HG03460 (cell line): ENCODE data around the gene LGALS4.
"Not testable (repeated sequence)": the region's sequence is repeated elsewhere in the genome, so short reads cannot be mapped to it uniquely, and the experiment has no call there.

Experiments
- ATAC-seq: cut with Tn5 transposase; IDR thresholded peaks from one replicate; pipeline ENCODE4 v1.9.1; 2021; ENCODE audit not compliant: unreplicated experiment

Gene LGALS4

DNA sequence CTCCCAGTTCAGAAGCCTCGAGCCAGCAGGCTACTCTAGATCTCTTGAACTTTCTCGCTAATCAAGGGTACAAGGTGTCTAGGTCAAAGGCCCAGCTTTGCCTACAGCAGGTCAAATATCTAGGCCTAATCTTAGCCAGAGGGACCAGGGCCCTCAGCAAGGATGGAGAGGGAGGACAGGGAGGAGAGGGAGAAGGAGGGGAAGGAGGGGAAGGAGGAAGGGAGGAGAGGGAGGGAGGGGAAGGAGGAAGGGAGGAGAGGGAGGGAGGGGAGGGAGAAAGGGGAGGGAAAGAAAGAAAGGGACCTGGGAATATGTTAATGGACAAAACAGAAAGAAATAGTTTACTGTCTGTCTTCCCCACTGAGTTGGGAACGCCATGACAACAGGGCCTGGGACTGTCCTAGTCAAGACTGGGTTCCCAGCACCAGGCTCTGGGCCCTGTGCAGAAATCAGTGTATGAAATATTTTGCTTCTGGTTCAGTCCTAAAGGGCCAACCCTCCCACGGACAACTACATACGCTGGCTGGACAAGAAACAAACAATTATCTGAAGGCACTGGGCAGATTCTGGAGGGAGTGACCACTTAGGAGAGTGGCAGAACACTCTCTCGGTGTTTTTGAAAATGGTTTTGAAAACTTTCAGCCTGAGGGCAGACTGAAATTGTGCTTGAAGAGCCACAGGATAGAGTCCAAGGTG is 14.3 kb upstream of the LGALS4 start:
- no peak for ATAC-seq

DNA sequence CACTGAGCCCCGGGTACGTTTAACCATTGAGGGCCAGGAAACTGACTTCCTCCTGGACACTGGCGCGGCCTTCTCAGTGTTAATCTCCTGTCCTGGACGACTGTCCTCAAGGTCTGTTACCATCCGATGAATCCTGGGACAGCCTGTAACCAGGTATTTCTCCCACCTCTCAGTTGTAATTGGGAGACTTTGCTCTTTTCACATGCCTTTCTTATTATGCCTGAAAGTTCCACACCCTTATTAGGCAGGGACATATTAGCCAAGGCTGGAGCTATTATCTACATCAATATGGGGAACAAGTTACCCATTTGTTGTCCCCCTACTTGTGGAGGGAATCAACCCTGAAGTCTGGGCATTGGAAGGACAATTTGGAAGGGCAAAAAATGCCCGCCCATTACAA is 13.2 kb upstream of the LGALS4 start:
- not testable (repeated sequence) for ATAC-seq

DNA sequence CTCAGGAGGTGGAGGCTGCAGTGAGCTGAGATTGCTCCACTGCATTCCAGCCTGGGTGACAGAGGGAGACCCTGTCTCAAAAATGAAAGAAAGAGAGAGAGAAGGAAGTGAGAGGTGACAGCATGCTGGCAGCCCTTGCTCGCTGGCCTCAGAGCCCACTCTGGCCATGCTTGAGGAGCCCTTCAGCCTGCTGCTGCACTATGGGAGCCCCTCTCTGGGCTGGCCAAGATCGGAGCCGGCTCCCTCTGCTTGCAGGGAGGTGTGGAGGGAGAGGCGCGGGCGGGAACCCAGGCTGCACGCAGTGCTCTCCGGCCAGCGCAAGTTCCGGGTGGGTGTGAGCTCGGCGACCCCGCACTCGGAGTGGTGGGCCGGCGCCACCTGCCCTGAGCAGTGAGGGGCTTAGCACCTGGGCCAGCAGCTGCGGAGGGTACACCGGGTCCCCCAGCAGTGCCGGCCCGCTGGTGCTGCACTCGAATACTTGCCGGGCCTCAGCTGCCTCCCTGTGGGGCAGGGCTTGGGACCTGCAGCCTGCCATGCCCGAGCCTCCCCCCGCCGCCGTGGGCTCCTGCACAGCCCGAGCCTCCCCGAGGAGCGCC is 8.6 kb upstream of the LGALS4 start:
- ATAC-seq, result not testable (repeated sequence)

DNA sequence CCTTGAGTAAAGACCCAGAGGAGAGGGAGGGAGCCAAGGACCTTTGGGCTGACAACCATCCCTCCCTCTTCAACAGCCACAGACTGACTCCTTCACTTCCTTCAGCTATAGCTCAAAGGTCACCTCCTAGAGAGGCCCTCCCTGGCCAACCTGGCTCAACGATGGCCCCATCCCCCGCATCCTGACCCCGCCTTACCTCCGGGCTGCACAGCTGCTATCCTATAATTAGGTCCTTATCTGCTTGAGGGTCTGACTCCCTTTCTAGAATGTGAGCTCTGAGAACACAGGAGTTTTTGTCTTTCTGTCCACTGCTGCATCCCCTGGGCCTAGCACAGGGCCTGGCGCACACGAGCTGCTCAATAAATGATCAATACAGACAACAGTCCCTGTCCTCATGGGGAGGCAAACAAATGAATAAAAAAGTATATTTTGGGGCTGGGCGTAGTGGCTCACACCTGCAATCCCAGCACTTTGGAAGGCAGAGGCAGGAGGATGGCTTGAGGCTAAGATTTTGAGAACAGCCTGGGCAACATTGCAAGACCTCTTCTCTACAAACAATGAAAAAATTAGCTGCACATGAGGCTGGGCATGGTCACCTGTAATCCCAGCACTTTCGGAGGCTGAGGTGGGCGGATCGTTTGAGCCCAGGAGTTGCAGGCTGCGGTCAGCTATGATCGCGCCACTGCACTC is 6.6 kb upstream of the LGALS4 start:
- no peak for ATAC-seq

DNA sequence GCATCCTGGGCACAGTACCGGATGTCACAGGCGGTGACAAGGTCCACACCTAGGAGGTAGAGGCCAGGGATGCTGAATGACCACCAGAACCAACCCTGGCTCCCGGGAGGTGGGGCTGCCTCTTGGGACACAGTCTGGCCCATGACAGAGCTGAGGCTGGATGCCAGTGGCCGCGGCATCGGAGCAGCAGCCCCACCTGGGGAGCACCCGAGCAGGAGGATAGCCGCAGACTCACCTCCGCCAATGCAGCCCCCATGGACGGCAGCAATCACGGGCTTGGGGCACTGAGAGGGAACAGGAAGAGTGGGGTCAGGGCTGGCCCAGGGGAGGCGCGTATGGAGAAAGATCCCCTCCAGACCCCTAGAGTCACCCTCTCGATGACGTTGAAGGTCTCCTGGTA is 4.3 kb upstream of the LGALS4 start:
- ATAC-seq, result no peak

DNA sequence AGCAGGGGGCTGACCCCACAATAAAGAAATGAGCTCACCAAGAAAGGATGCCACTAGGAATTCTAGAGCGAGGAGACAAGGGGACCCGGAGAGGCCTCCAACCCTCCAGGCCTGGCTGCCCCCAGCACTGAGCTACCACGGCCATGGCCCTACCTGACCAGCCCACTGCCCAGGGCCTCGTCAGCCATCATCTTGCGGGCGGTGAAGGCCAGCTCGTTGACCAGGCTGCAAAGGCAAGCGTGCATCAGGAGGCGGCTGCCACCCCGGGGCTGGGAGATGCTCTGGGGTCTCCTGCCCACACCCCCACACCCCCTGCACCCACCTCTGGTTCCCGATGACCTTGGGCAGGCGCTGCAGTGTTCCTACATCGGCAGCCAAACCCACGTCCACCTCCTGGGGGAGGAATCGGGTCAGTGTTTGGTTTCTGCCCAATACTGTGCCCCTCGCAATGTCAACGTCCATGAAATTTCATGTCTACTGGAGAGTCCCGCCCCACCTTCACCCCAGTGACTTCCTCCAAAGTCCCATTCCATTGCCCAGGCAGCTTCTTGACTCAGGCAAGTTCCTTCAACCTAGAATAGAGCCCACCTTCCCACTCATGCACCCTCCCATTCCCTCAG is 3.5 kb upstream of the LGALS4 start:
- no peak for ATAC-seq

DNA sequence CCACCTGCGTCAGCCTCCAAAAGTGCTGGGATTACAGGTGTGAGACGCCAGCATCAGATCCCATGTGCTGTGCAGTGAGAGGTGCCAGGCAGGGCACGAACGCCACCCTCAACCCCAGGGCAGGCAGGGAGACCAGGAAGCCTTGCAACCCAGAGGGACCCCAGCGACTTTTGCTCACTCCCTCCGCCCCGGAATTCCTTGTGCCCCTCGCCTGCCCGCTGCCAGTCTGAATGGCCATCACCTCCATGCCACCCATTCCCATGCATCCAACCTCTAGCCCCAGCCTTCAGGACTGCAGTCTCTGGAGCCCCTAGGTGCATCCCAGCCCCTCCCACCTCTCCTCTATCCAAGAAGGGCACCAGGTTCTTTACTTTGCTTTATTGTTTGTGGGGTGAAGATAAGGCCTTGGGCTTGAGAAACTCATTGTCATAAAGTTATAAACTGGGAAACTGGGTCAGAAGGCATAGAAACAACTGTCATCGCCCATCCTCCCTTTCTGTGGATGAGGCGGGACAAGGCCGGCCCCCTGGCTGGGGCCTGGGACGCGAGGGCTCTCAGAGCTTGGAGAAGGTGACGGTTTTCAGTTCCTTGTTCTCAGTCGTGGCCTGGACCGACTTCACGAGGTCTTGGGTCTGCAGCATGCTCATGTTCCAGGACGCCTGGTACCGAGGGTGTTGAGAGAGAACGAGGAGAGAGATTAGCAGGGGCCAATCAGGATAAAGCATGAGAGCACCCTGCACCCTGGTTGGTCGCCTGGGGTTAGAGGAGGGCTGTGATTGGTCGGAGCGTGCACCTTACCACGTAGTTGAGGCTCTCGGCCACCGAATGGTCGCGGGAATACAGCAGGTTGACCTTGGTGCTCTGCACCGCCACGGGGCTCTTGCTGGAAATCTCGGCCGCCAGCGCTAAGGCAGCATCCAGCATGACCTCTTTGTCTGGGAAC is 2.6 kb upstream of the LGALS4 start:
- ATAC-seq, result no peak

DNA sequence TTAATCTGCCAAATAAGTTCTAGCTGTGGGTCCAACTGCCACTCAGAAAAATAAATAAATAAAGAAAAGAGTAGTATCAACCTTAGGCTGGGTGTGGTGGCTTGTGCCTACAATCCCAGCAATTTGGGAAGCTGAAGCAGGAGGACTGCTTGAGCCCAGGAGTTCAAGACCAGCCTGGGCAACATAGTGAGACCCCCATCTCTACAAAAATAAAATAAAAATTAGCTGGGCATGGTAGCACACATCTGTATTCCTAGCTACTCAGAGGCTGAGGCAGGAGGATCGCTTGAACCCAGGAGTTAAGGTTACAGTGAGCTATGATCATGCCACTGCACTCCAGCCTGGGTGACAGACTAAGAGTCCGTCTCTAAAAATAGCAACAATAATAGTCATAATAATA is 1.2 kb upstream of the LGALS4 start:
- ATAC-seq, result not testable (repeated sequence)

DNA sequence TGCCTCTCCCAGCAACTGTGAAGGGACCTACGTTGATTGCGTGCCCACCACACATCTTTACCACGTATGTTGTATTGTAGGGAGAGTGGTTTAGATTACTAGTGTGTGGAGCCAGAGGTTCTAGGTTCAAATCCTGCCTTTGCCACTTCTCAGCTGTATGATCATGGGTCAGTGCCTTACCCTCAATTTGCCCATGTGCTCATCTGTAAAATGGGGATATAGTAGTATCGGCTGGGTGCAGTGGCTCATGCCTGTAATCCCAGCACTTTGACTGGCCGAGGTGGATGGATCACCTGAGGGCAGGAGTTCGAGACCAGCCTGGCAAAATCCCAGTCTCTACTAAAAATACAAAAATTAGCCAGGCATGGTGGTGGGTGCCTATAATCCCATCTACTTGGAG is 578 bp upstream of the LGALS4 start:
- ATAC-seq, result no peak

DNA sequence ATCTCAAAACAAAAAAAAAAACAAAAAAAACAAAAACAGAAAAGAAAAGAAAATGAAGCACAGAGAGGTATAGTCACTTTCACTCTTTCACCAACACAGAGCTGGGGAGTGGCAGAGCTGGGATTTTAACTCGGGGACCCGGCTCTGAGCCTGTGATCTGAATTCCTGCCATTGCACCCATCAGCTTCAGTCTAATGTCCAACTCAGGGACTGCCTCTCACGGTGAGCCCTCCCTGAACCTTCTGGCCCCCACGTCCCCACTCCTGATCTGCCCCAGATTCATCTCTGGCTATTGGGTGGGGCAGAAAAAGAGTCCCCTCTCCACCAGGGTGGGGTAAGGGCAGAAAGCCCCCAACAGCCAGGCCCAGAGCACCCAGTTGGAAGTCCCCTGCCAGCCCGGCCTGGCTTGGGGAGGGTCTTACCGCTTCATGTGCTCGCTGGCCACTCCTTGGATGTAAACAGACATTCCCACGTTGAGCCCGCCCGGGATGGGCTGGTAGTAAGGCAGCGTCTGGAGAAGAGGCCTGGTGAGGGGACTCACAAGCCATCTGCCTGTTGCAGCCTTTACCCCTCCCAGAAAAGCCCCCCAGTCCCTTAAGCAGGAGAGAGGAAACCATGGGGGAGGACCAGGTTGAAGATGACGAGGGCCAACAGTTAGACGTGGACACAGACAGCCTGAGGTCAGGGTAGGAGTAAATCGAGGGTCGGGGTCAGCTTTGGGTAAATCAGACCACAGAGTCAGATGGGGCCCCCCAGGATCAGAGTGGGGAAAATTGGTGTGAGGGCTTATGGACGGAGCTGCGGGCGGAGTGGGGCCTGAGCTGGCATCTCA is 520 bp downstream of the LGALS4 start:
- no peak for ATAC-seq

DNA sequence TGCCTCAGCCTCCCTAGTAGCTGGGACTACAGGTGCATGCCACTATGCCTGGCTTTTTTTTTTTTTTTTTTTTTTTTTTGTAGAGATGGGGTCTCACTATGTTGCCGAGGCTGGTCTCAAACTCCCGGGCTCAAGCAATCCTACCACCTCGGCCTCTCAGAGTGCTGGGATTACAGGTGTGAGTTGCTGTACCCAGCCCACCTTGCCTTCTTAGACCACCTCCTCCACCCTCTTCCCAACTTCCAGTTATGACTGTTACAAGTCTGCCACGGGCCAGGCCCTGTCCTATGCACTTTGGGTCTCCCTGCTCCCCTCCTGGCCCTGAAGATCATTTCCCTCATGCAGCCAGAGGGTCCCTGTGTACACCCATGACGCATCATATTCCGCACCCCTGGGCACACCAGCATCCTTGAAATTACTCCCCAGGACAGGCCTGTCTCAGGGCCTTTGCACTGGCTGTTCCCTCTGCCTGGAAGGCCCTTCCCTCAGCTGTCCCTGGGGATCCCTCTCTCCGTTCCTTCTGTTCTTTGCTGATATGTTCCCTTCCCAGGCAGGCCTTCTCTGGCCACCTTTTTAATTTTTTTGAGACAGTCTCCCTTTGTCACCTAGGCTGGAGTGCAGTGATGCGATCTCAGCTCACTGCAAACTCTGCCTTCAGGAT is 3.0 kb downstream of the LGALS4 start:
- no peak for ATAC-seq

DNA sequence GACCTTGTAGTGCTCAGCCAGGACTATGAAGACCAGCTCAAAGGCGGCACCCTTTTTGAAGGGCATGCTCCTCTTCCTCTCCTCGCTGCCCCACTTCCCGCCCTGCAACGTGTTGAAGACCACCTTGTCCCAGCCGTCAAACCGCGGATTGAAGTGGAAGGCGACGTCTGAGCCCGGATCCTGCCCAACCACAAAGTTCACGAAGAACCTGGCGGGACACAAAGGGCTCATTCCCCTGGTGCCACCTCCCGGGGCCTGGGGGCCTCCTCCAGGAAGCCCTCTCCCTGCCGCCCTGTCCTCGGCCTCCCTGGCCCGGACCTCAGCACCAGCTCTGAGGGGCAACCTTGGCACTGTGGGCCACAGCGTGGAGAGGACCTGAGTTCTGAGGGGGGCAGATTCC is 4.0 kb downstream of the LGALS4 start:
- no peak for ATAC-seq

DNA sequence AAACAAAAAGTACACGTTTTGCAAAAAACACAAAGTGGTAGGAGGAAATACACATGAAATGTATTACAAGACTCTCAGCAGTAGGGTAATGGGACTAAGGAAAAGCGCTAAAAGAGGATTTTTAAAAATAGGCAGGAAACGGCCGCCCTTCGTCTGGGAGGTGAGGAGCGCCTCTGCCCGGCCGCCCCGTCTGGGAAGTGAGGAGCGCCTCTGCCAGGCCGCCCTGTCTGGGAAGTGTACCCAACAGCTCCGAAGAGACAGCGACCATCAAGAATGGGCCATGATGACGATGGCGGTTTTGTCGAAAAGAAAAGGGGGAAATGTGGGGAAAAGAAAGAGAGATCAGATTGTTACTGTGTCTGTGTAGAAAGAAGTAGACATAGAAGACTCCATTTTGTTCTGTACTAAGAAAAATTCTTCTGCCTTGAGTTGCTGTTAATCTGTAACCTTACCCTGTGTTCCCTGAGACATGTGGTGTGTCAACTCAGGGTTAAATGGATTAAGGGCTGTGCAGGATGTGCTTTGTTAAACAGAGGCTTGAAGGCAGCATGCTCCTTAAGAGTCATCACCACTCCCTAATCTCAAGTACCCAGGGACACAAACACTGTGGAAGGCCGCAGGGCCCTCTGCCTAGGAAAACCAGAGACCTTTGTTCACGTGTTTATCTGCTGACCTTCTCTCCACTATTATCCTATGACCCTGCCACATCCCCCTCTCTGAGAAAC is 5.2 kb downstream of the LGALS4 start:
- not testable (repeated sequence) for ATAC-seq

DNA sequence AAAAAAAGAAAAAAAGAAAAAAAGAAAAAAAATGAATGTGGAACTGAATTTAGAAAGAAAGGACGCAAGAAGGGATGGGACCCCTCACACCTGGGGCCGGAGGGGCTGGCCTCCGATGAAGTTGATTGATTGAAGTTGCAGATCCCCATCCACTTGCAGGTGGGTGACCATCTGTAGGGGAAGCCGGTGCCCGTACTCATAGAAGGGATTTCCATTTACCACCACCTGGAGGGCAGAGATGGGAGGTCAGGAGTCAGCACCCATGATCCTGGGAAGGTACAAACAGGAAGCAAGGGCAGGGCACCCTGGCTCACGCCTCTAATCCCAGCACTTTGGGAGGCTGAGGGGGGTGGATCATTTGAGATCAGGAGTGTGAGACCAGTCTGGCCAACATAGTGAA is 6.4 kb downstream of the LGALS4 start:
- no peak for ATAC-seq

DNA sequence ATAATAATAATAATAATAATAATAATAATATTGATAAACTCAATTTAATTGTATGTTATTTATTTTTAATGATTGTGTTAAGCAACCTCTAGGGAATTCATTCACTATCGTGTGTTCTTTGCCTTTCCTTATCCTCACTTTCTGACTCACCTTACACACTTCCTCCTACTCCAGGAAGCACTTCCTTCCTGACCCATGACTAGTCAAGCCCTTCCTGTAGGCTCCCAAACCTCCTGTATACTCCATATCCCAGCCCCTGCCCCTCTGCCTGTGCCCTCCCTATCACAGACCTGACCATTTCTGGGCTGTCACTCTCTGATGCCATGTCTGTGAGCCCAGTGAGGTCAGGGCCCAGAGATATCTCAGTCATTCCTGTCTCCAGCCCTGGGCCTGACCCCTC is 7.6 kb downstream of the LGALS4 start:
- ATAC-seq, result no peak

DNA sequence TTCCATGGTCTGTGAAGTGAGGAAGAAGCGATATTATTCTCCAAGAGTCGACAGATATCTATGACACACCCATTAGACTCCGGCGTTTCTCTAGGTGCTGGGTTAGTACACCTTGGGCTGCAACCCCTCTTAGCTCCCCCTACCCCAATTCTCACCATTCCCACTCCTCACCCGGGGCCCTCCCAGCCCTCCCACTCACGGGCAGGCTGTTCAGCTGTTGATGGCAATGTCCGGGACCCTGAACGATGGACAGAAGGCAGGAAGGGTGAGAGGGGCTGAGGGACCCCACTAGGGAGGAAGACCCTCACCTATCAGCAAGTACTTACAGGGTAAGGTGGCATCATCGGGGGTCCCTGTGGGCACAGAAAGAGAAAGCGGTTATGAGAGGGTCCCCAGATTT is 9.2 kb downstream of the LGALS4 start:
- no peak for ATAC-seq

DNA sequence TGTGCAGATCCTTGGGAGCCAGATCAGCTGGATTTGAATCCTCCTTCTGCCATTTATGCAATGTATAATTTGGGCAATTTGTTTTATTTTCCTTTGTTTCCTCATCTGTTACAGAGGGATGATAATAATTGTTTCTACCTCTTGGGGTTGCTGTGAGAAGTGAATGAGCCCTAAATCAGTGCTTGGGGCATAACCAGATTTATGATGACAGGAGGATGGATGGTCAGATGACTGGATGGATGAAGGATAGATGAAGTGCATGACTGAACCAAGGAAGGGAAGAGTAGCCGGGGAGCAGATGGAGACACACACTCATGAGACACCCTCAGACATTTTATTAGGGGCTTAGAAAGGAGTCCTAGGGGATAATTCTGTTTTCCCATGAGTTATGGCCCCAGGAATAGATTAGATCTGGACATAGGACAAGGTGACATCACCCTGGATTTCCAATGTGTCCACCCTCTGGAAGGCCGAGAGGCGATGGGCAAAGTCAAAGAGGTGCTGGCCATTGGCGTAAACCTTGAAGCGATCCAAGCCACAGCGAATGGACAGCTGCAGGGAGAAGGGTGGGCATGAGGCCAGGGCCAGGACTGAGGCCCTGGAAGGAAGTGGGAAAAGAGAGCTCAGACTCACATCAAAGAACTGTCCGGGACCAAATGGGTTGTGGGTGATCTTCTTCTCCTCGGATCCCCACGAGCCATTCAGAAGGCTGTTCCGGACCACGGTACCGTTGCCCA is 11.2 kb downstream of the LGALS4 start:
- no peak for ATAC-seq
